B cell (primary cell): ENCODE results near the gene SLC9A5. TPM values are rescaled to one million over a fixed set of nuclear protein-coding genes. Genes with fewer than 3 reads are reported as not detected.

Experiments used
- ATAC-seq: fragments of 200-7000 bp; cut with Tn5 transposase; one replicate; pipeline ENCODE4 v1.10.0; 2021; ENCODE audit warnings: low read depth, mild to moderate bottlenecking, moderate number of reproducible peaks, moderate library complexity
- CTCF ChIA-PET: fragments of 350-600 bp; sonication (Branson Sonifier 250); formaldehyde crosslinking; loops from one replicate; lab custom pipeline; 2021; ENCODE audit warnings: antibody characterized with exemption, inconsistent platforms; lab: Charles Lee
- POLR2A ChIA-PET: fragments of 350-600 bp; sonication (Branson Sonifier 250); formaldehyde crosslinking; loops from one replicate; lab custom pipeline; 2021; ENCODE audit warnings: antibody characterized with exemption; lab: Charles Lee
- DNase-seq: peaks from one replicate; pipeline ENCODE4 v3.0.0; 2013
- H2AFZ ChIP-seq: 2 replicates; pipeline ENCODE4 v1.6.1; 2012; ENCODE audit warnings: mild to moderate bottlenecking, low read depth, low read length; ENCODE audit not compliant: insufficient read depth, poor library complexity, severe bottlenecking
- H3K27ac ChIP-seq, 2 donors: 1 replicate in 1 of 2; 2 replicates in 1 of 2; pipeline ENCODE4 v1.5.1; 2012 to 2013; ENCODE audit warnings: low read length in 2 of 2, mild to moderate bottlenecking in 2 of 2, moderate library complexity in 1 of 2
- H3K27me3 ChIP-seq, 4 experiments: fragments of 200-600 bp in 1 of 4; sonication (generic) in 1 of 4; replicated peaks in 1 of 4; 1 replicate in 2 of 4; 2 replicates in 2 of 4; pipeline versions ENCODE4 v1.6.1 to v1.7.0; 2013 to 2016; ENCODE audit warnings: low read length in 3 of 4, mild to moderate bottlenecking in 2 of 4, mixed read lengths in 1 of 4, moderate library complexity in 1 of 4; ENCODE audit not compliant: insufficient read depth in 4 of 4, control insufficient read depth in 3 of 4; ENCODE audit errors: control extremely low read depth in 1 of 4
- H3K36me3 ChIP-seq, 2 experiments: replicated peaks in 1 of 2; 1 replicate in 1 of 2; 2 replicates in 1 of 2; pipeline versions ENCODE4 v1.6.1 to v1.7.1; 2013; ENCODE audit warnings: low read length in 1 of 2; ENCODE audit not compliant: insufficient read depth in 2 of 2, control insufficient read depth in 1 of 2; ENCODE audit errors: control extremely low read depth in 1 of 2, extremely low read depth in 1 of 2
- H3K4me1 ChIP-seq, 2 donors: fragments of 200-600 bp in 1 of 2; sonication (generic) in 1 of 2; 1 replicate in 1 of 2; 2 replicates in 1 of 2; pipeline versions ENCODE4 v1.5.1 to v1.6.1; 2013 to 2017; ENCODE audit warnings: low read length in 2 of 2; ENCODE audit not compliant: control insufficient read depth in 2 of 2, insufficient read depth in 2 of 2
- H3K4me2 ChIP-seq: replicated peaks from 2 replicates; pipeline ENCODE3; 2012; ENCODE audit warnings: mild to moderate bottlenecking, low read depth, low read length; ENCODE audit not compliant: poor library complexity, severe bottlenecking
- H3K4me3 ChIP-seq, 5 experiments: fragments of 200-600 bp in 1 of 5; sonication (generic) in 1 of 5; 1 replicate in 3 of 5; 2 replicates in 2 of 5; pipeline versions ENCODE4 v1.5.1 to v1.7.0; 2011 to 2016; ENCODE audit warnings: low read length in 4 of 5, mild to moderate bottlenecking in 4 of 5, low read depth in 2 of 5, control low read depth in 1 of 5, moderate library complexity in 1 of 5; ENCODE audit not compliant: insufficient read depth in 1 of 5; ENCODE audit errors: control extremely low read depth in 1 of 5, extremely low read depth in 1 of 5
- H3K79me2 ChIP-seq: fragments of 200-600 bp; sonication (generic); one replicate; pipeline ENCODE4 v1.6.0; 2016; ENCODE audit warnings: low read length; ENCODE audit not compliant: control insufficient read depth, insufficient read depth
- H3K9ac ChIP-seq: fragments of 200-600 bp; sonication (generic); 2 replicates; pipeline ENCODE4 v1.6.1; 2017; ENCODE audit warnings: mild to moderate bottlenecking, low read length, moderate library complexity
- H3K9me3 ChIP-seq, 3 donors: one replicate each; pipeline versions ENCODE4 v1.6.1 to v1.7.1; 2013; ENCODE audit warnings: low read length in 2 of 3; ENCODE audit not compliant: control insufficient read depth in 2 of 3, insufficient read depth in 1 of 3; ENCODE audit errors: control extremely low read depth in 1 of 3
- H4K20me1 ChIP-seq: 2 replicates; pipeline ENCODE4 v1.6.0; 2012; ENCODE audit warnings: mild to moderate bottlenecking, low read length; ENCODE audit not compliant: insufficient read depth, control insufficient read depth, poor library complexity, severe bottlenecking
- H3K27ac Mint-ChIP-seq: one replicate; pipeline ENCODE4 v1.8.0; 2021; ENCODE audit warnings: mixed read lengths
- H3K27me3 Mint-ChIP-seq: one replicate; pipeline ENCODE4 v1.8.0; 2021; ENCODE audit warnings: mixed read lengths
- H3K4me1 Mint-ChIP-seq: one replicate; pipeline ENCODE4 v1.8.0; 2021; ENCODE audit warnings: mixed read lengths
- H3K4me3 Mint-ChIP-seq: one replicate; pipeline ENCODE4 v1.8.0; 2021; ENCODE audit warnings: mixed read lengths
- H3K9me3 Mint-ChIP-seq: one replicate; pipeline ENCODE4 v1.8.0; 2022; ENCODE audit warnings: mixed read lengths; ENCODE audit not compliant: insufficient read depth
- EZH2 ChIP-seq: IDR thresholded peaks from 2 replicates; pipeline ENCODE4 v1.6.1; 2012; ENCODE audit warnings: borderline replicate concordance, low read depth, mild to moderate bottlenecking, moderate library complexity, low read length; ENCODE audit not compliant: insufficient read depth, poor library complexity, severe bottlenecking
- WGBS: methylation state at CpG from one replicate; pipeline ENCODE4 v1.1.5; 2013; ENCODE audit warnings: missing lambda C conversion rate; ENCODE audit not compliant: insufficient coverage; 5-methylcytosine and 5-hydroxymethylcytosine counted together
- intact Hi-C: fragments of 100-400 bp; cut with micrococcal nuclease; formaldehyde crosslinking; loops from one replicate; pipeline ENCODE4 v1.10.0; 2022
- polyA plus RNA-seq: library from polyadenylated mRNA; depleted of rRNA; stranded (reverse); fragments of >200 nt; gene quantifications from 2 replicates; pipeline ENCODE4 v1.2.3, GENCODE V29; 2012
- total RNA-seq, 2 donors: library from RNA; stranded (reverse); fragments of 120-200 nt in 1 of 2; gene quantifications; 1 replicate in 1 of 2; 2 replicates in 1 of 2; pipeline versions ENCODE4 v1.2.3 to v1.2.4, GENCODE V29; 2013 to 2022
- TF ChIP-seq, protein P1 (sequence below): fragments of 200-600 bp; IDR thresholded peaks from one replicate; pipeline ENCODE4 v1.8.0; 2022; ENCODE audit warnings: antibody characterized with exemption, mild to moderate bottlenecking

The SLC9A5 gene
- total and polyA plus RNA-seq, 2 donors (not counting 1 experiment from before 2014, with no cell fraction given), result 1.7 TPM

DNA sequence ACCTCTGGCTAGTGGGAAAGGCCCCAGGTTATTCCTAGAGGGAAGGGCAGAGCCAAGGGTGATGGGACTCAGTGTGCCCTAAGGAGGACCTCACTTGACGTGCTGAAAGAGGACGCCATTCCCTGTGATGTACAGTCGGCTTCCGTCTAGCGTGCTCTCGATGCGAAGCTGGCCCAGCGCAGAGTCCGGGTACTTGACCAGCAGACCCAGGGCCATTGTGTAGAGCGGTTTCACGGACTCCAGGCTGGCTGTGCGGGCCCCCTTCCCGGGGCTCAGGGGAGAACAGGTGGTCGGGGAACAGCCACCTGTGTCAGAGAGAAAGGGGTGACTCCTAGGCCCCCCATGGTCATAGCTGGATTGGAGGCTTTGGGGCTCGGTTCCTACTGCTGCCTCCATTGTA lies 50.5 kb downstream of the SLC9A5 start:
- ATAC-seq (no peak), DNase-seq (no peak)
- Mint-ChIP-seq H3K27me3 (no peaks in the 10 kb centered on the region), H3K9me3 (no peaks in the 10 kb centered on the region), H3K4me1 (no peaks in the 10 kb centered on the region), H3K4me3 (no peak overlapping the region), H3K27ac (no peak overlapping the region)
- H4K20me1 ChIP-seq, result no peaks in the 10 kb centered on the region
- ChIA-PET POLR2A (no interaction called here), CTCF (no interaction called here)
- no peaks in the 10 kb centered on the region for H3K36me3 ChIP-seq
- no peaks in the 10 kb centered on the region for H3K9me3 ChIP-seq
- no peak overlapping the region for H3K4me3 ChIP-seq
- H3K4me1 ChIP-seq, result no peaks in the 10 kb centered on the region
- no peak overlapping the region for H3K9ac ChIP-seq
- H3K4me2 ChIP-seq, result no peak overlapping the region
- H3K79me2 ChIP-seq, result no peaks in the 10 kb centered on the region
- no peaks in the 10 kb centered on the region for H3K27me3 ChIP-seq
- no peak overlapping the region for H3K27ac ChIP-seq
- intact Hi-C loops, result no loop called here
- H2AFZ ChIP-seq, result no peak overlapping the region
- TF ChIP-seq, protein P1, sequence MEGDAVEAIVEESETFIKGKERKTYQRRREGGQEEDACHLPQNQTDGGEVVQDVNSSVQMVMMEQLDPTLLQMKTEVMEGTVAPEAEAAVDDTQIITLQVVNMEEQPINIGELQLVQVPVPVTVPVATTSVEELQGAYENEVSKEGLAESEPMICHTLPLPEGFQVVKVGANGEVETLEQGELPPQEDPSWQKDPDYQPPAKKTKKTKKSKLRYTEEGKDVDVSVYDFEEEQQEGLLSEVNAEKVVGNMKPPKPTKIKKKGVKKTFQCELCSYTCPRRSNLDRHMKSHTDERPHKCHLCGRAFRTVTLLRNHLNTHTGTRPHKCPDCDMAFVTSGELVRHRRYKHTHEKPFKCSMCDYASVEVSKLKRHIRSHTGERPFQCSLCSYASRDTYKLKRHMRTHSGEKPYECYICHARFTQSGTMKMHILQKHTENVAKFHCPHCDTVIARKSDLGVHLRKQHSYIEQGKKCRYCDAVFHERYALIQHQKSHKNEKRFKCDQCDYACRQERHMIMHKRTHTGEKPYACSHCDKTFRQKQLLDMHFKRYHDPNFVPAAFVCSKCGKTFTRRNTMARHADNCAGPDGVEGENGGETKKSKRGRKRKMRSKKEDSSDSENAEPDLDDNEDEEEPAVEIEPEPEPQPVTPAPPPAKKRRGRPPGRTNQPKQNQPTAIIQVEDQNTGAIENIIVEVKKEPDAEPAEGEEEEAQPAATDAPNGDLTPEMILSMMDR, result no peak
- no peak for TF ChIP-seq EZH2
- WGBS, result 95% methylated on average over 14 of the region's 15 CpGs

DNA sequence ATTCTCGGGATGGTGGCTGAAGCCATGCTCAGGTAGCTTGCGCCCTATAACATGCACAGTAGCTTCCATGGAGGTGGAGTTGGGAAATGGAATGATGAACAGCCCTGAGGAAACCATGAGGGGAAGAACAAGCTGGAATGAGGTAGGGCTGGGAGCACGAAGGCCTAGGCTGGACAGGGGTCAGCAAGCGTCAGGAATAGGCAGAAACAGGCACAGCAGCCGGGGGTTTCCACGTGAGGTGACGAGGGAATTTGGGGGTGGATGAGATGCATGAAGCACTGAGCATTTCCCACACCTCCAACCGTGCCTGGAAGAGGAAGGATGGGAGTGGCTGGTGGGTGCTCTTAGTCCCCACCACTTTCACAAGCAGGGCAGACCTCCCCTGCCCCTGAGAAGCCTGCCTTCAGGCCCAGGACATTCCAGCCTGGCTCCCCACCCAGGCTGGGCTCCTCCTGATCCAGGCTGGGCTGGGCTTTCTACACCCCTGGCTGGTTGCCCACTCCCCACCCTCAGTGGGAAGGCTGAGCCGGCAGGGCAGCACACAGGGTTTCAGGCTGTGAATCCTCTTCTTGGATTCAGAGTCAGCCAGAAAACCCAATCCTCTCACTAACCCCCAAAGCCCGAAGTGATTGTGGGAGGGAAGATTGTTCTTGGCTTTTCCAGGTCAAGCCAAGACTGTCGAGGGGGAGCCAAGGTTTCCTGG lies 52.5 kb downstream of the SLC9A5 start:
- H2AFZ ChIP-seq, result no peak overlapping the region
- no peak for TF ChIP-seq EZH2
- TF ChIP-seq, protein P1, result no peak
- no peaks in the 10 kb centered on the region for H3K36me3 ChIP-seq
- H3K27me3 ChIP-seq, result no peaks in the 10 kb centered on the region
- no peak overlapping the region for H3K4me2 ChIP-seq
- H3K27me3 Mint-ChIP-seq, result no peaks in the 10 kb centered on the region
- no peak overlapping the region for H3K9ac ChIP-seq
- no peak overlapping the region for H3K4me3 Mint-ChIP-seq
- no peaks in the 10 kb centered on the region for H3K4me1 Mint-ChIP-seq
- no peaks in the 10 kb centered on the region for H3K9me3 ChIP-seq
- no peaks in the 10 kb centered on the region for H3K9me3 Mint-ChIP-seq
- DNase-seq (no peak), ATAC-seq (no peak)
- H4K20me1 ChIP-seq, result no peaks in the 10 kb centered on the region
- no peaks in the 10 kb centered on the region for H3K4me1 ChIP-seq
- POLR2A ChIA-PET, result no interaction called here
- no peak overlapping the region for H3K27ac ChIP-seq
- H3K27ac Mint-ChIP-seq, result no peak overlapping the region
- no peaks in the 10 kb centered on the region for H3K79me2 ChIP-seq
- H3K4me3 ChIP-seq, result no peak overlapping the region
- intact Hi-C loops, result no loop called here
- CTCF ChIA-PET, result no interaction called here
- 94% methylated on average over 3 of the region's 11 CpGs for WGBS
